ENCODE measurements around the gene CUBN.
"Not testable (repeated sequence)": the region's sequence is repeated elsewhere in the genome, so short reads cannot be mapped to it uniquely, and the experiment has no call there.

Gene CUBN

GRCh38 chr10:16867556-16867955 is 262.1 kb downstream of the CUBN start:
- DNase-seq (ENCODE audit: low read depth): no peak

GRCh38 chr10:16866541-16867275 is 262.9 kb downstream of the CUBN start:
- no peak for DNase-seq (ENCODE audit: low read depth)

- DNase-seq (ENCODE audit: low read depth): no peak
These were observed 263.8 kb downstream of the CUBN start for GRCh38 chr10:16865766-16866165.

GRCh38 chr10:16863766-16864165 is 265.8 kb downstream of the CUBN start:
- no peak for DNase-seq (ENCODE audit: low read depth)

GRCh38 chr10:16857419-16857818 is 272.2 kb downstream of the CUBN start:
- no peak for DNase-seq (ENCODE audit: low read depth)

GRCh38 chr10:16856567-16856966 is 273.0 kb downstream of the CUBN start:
- no peak for DNase-seq (ENCODE audit: low read depth)

- DNase-seq (ENCODE audit: low read depth): no peak
These were observed 273.5 kb downstream of the CUBN start for GRCh38 chr10:16856092-16856491.

- no peak for DNase-seq (ENCODE audit: low read depth)
These were observed 275.0 kb downstream of the CUBN start for GRCh38 chr10:16854623-16855022.

- no peak for DNase-seq (ENCODE audit: low read depth)
These were observed 275.8 kb downstream of the CUBN start for GRCh38 chr10:16853809-16854208.

GRCh38 chr10:16853201-16853600 is 276.4 kb downstream of the CUBN start:
- DNase-seq (ENCODE audit: low read depth): no peak

- no peak for DNase-seq (ENCODE audit: low read depth)
These were observed 277.0 kb downstream of the CUBN start for GRCh38 chr10:16852624-16853023.

- DNase-seq (ENCODE audit: low read depth): no peak
These were observed 281.0 kb downstream of the CUBN start for GRCh38 chr10:16848562-16849154.

GRCh38 chr10:16847644-16848043 is 282.0 kb downstream of the CUBN start:
- no peak for DNase-seq (ENCODE audit: low read depth)

- DNase-seq (ENCODE audit: low read depth): no peak
These were observed 284.4 kb downstream of the CUBN start for GRCh38 chr10:16845248-16845647.

- peak; percentile 11 for DNase-seq (ENCODE audit: low read depth)
These were observed 286.2 kb downstream of the CUBN start for GRCh38 chr10:16843252-16843870.

- DNase-seq (ENCODE audit: low read depth): no peak
These were observed 294.4 kb downstream of the CUBN start for GRCh38 chr10:16835228-16835627.

GRCh38 chr10:16832351-16833080 is 297.1 kb downstream of the CUBN start:
- DNase-seq (ENCODE audit: low read depth): no peak

- DNase-seq (ENCODE audit: low read depth): no peak
These were observed 300.9 kb downstream of the CUBN start for GRCh38 chr10:16828701-16829175.

- DNase-seq (ENCODE audit: low read depth): no peak
These were observed 301.5 kb downstream of the CUBN start for GRCh38 chr10:16828114-16828568.

GRCh38 chr10:16827474-16827873 is 302.1 kb downstream of the CUBN start:
- not testable (repeated sequence) for DNase-seq (ENCODE audit: low read depth)

- DNase-seq (ENCODE audit: low read depth): no peak
These were observed 306.8 kb downstream of the CUBN start for GRCh38 chr10:16822726-16823360.

- DNase-seq (ENCODE audit: low read depth): no peak
These were observed 307.6 kb downstream of the CUBN start for GRCh38 chr10:16822027-16822426.
